ENCODE data around the gene ADSL. TPM values are rescaled to one million over a fixed set of nuclear protein-coding genes. Genes with fewer than 3 reads are reported as not detected.
A peak's percentile ranks its signal among the peaks of the same experiment; 100 is the strongest.

ADSL gene
- 79.7 and 99.1 TPM in 2 replicates for polyA plus RNA-seq (2012; rRNA removed)
- polyA plus RNA-seq (2012; cell fraction: cytosol; rRNA removed) = 74.0 and 89.9 TPM in 2 replicates
- polyA plus RNA-seq (2012; cell fraction: nucleus; rRNA removed) = 87.8 and 113 TPM in 2 replicates

GRCh38 chr22:40346185-40347118, at the start of gene ADSL:
TSS of gene ADSL (plus strand) at chr22:40346500. CDS start at chr22:40346559, 59 bp downstream.
- Histone ChIP-seq H3F3A (replicated peaks; ENCODE audit: insufficient read depth) (no peaks in the 10 kb centered on the region), H3K9me3 (no peaks in the 10 kb centered on the region), H3K9me2 (no peaks in the 10 kb centered on the region), H3K36me3 (replicated peaks in 1 of 2; ENCODE audit: control insufficient read depth in 1 of 2, insufficient read depth in 2 of 2, low read length in 1 of 2) (peaks cover 8 to 9% of the 10 kb centered on the region in 2 experiments), H3K27me3 (ENCODE audit: insufficient read depth) (no peaks in the 10 kb centered on the region), H3K4me2 (peak within 1 kb of the TSS; percentile 81), H3K79me2 (ENCODE audit: insufficient read depth) (peaks cover 45% of the 10 kb centered on the region), H3K4me1 (ENCODE audit: control insufficient read depth in 1 of 2, insufficient read depth in 2 of 2, low read depth in 1 of 2, low read length in 1 of 2) (peaks cover 0 to 5% of the 10 kb centered on the region in 2 experiments; a peak in 3 of 4 replicates), H3K4me3 (ENCODE audit: low read depth in 2 of 2, low read length in 1 of 2) (peak within 1 kb of the TSS; percentile 67 to 71), H2AFZ (ENCODE audit: low read depth) (peak within 1 kb of the TSS; percentile 78), H3K9ac (peak within 1 kb of the TSS; percentile 84), H4K20me1 (ENCODE audit: insufficient read depth) (no peaks in the 10 kb centered on the region; the same call in 1 of the 2 replicates), H3K27ac (ENCODE audit: low read depth in 2 of 2, low read length in 1 of 2) (peak within 1 kb of the TSS; percentile 80 to 90)
- ChIA-PET CTCF (interaction anchor here (1.2 to 3.1 kb wide), 5 partner anchors 27 to 812 kb away, joined by 3 to 19 read pairs (median 4); no protein-coding TSS in a partner anchor), POLR2A (interaction anchor here (0.9 to 1.8 kb wide), 4 partner anchors 11 to 303 kb away, joined by 3 to 7 read pairs (median 3); partner anchors contain the start of gene TNRC6B)
- WGBS (ENCODE audit: low lambda C conversion rate) = 2% methylated on average over 8 of the region's 65 CpGs
- DNase-seq = peak; percentile 89
- TF ChIP-seq REST (IDR thresholded peaks at IDR 0.05; ENCODE audit: low read depth, low read length) = no peak
- no peak for TF ChIP-seq TCF12 (IDR thresholded peaks at IDR 0.05)
- TF ChIP-seq POLR2AphosphoS5 (IDR thresholded peaks at IDR 0.05; ENCODE audit: low read depth, low read length) = peak; percentile 89
- no peak for TF ChIP-seq FOSL2 (IDR thresholded peaks at IDR 0.05; ENCODE audit: borderline replicate concordance, low read depth)
- TF ChIP-seq SIN3A (IDR thresholded peaks at IDR 0.05; ENCODE audit: borderline replicate concordance, low read depth, low read length) = peak; percentile 77; the same call in 1 of the 2 replicates
- peak; percentile 53 for TF ChIP-seq MAX (IDR thresholded peaks at IDR 0.05; ENCODE audit: low read depth)
- peak; percentile 78; the same call in 1 of the 2 replicates for TF ChIP-seq TAF1 (IDR thresholded peaks at IDR 0.05; ENCODE audit: borderline replicate concordance, low read depth, low read length)
- TF ChIP-seq YY1 (IDR thresholded peaks at IDR 0.05; ENCODE audit: low read depth) = peak; percentile 65; the same call in 1 of the 2 replicates
- TF ChIP-seq GABPA (IDR thresholded peaks at IDR 0.05; ENCODE audit: low read depth) = peak; percentile 95
- peak; percentile 65; the same call in 1 of the 2 replicates for TF ChIP-seq USF1 (IDR thresholded peaks at IDR 0.05; ENCODE audit: borderline replicate concordance, low read depth)
- no peak for TF ChIP-seq FOXJ3 (CRISPR knock-in tag; IDR thresholded peaks at IDR 0.05)
- TF ChIP-seq RAD21 (IDR thresholded peaks at IDR 0.05; ENCODE audit: low read length) = no peak
- peak; percentile 59 for TF ChIP-seq ELF1 (IDR thresholded peaks at IDR 0.05)
- TF ChIP-seq MXI1 (IDR thresholded peaks at IDR 0.05; ENCODE audit: low read depth, low read length) = peak; percentile 83

All from SK-N-SH (cell line).